OCI-LY1 (cell line): ENCODE data around the gene HTT.

Experiments used
- EZH2 ChIP-seq: fragments of 200-600 bp; sonication (generic), shearing (Covaris generic); IDR thresholded peaks from 2 replicates; pipeline ENCODE4 v1.8.0; 2017; ENCODE audit warnings: borderline replicate concordance, mixed run types, mild to moderate bottlenecking, antibody characterized with exemption, low read length, moderate library complexity, mixed read lengths
- TF ChIP-seq, protein P1 (sequence below): fragments of 200-600 bp; sonication (generic), shearing (Covaris generic); IDR thresholded peaks from 2 replicates; pipeline ENCODE4 v1.5.1; 2017; ENCODE audit warnings: mild to moderate bottlenecking, antibody characterized with exemption, low read length, moderate library complexity, mixed read lengths

- TF ChIP-seq, protein P1, sequence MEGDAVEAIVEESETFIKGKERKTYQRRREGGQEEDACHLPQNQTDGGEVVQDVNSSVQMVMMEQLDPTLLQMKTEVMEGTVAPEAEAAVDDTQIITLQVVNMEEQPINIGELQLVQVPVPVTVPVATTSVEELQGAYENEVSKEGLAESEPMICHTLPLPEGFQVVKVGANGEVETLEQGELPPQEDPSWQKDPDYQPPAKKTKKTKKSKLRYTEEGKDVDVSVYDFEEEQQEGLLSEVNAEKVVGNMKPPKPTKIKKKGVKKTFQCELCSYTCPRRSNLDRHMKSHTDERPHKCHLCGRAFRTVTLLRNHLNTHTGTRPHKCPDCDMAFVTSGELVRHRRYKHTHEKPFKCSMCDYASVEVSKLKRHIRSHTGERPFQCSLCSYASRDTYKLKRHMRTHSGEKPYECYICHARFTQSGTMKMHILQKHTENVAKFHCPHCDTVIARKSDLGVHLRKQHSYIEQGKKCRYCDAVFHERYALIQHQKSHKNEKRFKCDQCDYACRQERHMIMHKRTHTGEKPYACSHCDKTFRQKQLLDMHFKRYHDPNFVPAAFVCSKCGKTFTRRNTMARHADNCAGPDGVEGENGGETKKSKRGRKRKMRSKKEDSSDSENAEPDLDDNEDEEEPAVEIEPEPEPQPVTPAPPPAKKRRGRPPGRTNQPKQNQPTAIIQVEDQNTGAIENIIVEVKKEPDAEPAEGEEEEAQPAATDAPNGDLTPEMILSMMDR = no peak
- TF ChIP-seq EZH2 = no peak
Measured at GRCh38 chr4:3292571-3293400, 218.3 kb downstream of the HTT start, which contains the start of gene RGS12.
